Ovary (tissue), 3 donors: ENCODE results near the gene NDUFA13.

Experiments used
- CTCF ChIP-seq, 3 donors: fragments of 450-650 bp in 2 of 3; fragments of 200-600 bp in 1 of 3; IDR thresholded peaks; one replicate each; pipeline versions ENCODE4 v1.5.1 to v1.8.0; 2016 to 2022; ENCODE audit warnings: antibody characterized with exemption in 3 of 3, mild to moderate bottlenecking in 1 of 3
- EP300 ChIP-seq: sonication (generic); formaldehyde crosslinking; IDR thresholded peaks from one replicate; pipeline ENCODE4 v1.6.1; 2017; ENCODE audit warnings: antibody characterized with exemption
- POLR2A ChIP-seq: fragments of 450-650 bp; IDR thresholded peaks from one replicate; pipeline ENCODE4 v1.6.1; 2017; ENCODE audit warnings: antibody characterized with exemption, mild to moderate bottlenecking, moderate library complexity
- donor health status: DM: no; HTN: no; CAD: no.

GRCh38 chr19:19487950-19488874 is 27.8 kb upstream of the NDUFA13 start:
- no peak for TF ChIP-seq CTCF (IDR thresholded peaks at IDR 0.05)
- TF ChIP-seq POLR2A: no peak
- no peak for TF ChIP-seq EP300
